Measurements from ENCODE around the gene B3GNT5.
"Not testable (repeated sequence)": the region's sequence is repeated elsewhere in the genome, so short reads cannot be mapped to it uniquely, and the experiment has no call there.

Gene B3GNT5

DNA sequence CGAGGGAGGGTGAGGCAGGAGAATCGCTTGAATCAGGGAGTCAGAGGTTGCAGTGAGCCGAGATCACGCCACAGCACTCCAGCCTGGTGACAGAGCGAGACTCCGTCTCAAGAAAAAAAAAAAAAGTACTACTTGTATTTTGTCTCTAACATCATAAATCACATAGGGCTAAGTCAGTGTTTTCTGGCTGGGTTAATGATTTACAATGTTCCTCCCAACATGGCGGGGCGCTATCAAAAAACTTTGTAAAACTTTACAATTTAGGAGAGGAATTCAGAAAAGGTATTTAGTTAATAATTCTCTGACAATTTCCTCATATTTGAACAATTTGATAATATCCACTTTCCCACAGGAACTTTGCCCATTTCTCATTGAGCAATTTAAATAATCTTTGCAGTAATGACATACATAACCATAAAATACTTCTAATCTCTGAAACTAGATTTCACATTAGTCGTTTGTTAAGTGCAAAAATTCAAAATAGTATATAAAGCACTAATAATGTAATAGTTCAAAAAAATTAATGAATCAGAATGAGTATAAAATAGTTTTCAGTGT is 26.6 kb upstream of the B3GNT5 start:
- intact Hi-C loops (cut with DNase I) = no loop called here
- DNase-seq = no peak

DNA sequence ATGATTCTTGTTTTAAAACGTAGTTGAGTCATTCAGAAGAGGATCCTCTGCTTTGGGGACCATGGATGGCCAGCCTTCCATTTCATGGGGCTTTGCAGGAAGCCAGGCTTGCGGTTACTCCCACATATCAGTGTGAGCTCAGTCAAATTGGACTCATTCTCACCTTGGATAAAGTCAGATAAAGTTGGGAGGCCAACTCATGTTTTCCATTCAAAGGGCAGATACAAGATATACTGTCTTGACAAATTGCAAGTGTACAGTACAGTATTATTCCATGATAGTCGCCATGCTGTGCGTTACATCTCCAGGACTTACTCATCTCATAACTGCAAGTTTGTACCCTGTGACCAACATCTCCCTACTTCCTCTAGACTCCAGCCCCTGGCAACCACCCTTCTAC is 25.5 kb upstream of the B3GNT5 start:
- peak in 1 of 42 donors; percentile 3 for DNase-seq
- intact Hi-C loops (cut with DNase I) = no loop called here

DNA sequence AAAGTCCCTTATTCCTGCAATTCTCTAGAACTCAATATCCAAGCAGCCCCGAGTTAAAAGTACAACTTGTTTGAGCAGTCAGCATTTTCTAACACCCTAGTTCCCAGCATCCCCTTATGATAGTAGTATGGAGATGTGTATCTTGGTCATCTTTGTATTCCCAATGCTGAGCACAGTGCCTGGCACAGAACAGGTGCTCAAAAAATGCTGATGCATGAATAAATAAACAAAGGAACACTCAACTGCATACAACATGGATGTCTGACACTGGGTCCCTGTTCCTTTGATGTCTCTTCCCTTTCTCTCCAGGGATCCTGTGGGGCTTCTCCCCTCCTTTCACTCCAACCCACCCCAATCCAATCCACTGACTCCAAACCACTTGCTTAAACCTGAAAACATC is 23.9 kb upstream of the B3GNT5 start:
- peak in 1 of 42 donors; percentile 17 for DNase-seq
- intact Hi-C loops (cut with DNase I) = no loop called here

DNA sequence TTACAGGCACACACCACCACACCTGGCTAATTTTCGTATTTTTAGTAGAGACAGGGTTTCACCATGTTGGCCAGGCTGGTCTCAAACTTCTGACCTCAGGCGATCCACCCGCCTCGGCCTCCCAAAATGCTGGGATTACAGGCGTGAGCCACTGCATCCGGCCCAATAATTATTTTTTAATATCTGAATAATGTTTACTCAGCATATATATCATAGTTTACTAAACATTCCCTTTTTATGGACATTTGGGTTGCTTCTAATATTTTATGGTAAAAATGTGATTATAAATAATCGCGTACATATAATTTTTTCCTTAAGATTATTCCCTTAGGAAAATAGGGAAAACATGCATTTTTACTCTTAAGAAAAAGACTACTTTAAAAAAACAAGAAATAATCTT is 22.8 kb upstream of the B3GNT5 start:
- intact Hi-C loops (cut with DNase I) = not testable (repeated sequence)

DNA sequence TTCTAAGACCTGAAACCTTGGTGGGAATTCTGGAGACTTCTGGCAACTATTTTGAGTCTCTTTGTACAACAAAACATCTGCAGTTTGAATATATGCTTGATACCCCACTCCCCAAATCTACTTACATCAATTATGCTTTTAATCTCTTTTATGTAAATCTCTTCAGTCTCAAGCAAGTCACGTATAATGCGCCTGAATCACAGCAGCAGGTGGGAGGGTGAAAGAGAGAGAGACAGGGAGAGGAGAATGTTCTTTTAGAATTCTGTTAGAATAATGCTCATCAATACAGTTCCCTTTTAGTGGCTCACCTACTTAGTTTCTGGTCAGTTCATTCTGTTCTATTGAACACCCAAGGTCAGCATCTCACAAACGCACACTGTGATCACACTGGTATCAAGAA is 22.2 kb upstream of the B3GNT5 start:
- intact Hi-C loops (cut with DNase I) = no loop called here
- DNase-seq = peak in 9 of 42 donors; percentile 26 to 63 (median 49)

More for the DNA sequence above, 22.8 kb upstream of the B3GNT5 start:
- DNase-seq = not testable (repeated sequence)

DNA sequence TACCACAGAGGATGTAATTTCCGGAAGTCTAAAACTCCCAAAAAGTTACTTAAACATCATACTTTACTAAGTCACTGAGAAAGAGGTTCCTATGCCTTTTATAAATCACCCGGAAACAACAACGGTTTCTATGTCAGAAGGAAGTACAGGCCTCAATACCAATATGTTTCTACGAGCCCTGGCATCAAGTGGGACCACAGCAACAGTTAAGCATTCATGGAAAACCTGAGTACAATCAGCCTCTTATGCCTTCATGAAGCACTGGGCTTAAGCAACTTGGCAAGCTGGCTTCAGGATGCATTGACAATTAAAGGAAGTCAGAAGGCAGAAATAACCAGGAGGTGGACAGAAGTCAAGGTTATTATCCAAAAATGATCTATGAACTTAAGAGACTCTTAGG is 19.1 kb upstream of the B3GNT5 start:
- intact Hi-C loops (cut with DNase I) = no loop called here
- DNase-seq = peak in 4 of 42 donors; percentile 14 to 39 (median 24)

DNA sequence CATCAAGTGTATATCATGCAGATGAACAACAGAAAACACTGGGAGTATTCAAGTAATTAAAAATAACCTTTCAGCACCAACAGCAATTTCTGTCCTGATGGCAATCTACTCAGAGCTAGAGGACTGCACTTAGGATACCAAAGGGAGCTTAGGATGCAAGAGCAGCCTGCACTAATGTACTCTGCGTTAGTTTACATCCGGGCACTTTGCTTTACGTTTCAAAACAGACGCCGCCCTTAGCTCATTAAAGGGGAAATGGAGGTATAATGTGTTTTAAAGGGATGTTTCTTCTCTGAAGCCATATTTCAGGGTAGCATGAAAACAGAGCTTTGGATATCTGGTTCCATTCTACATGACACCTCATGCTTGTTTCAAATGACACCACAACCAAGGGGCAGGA is 14.0 kb upstream of the B3GNT5 start:
- peak in 1 of 42 donors; percentile 8 for DNase-seq
- intact Hi-C loops (cut with DNase I) = no loop called here

DNA sequence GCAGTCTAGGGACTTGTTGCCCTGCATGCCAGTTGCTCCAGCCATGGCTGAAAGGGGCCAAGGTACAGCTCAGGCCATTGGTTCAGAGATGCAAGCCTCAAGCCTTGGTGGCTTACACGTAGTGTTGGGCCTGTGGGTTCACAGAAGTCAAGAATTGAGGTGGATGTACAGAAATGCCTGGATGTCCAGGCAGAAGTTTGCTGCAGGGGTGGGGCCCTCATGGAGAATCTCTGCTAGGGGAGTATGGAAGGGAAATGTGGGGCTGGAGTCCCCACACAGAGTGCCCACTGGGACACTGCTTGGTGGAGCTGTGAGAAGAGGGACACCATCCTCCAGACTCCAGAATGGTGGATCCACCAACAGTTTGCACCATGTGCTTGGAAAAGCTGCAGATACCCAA is 10.6 kb upstream of the B3GNT5 start:
- DNase-seq = no peak
- intact Hi-C loops (cut with DNase I) = no loop called here

DNA sequence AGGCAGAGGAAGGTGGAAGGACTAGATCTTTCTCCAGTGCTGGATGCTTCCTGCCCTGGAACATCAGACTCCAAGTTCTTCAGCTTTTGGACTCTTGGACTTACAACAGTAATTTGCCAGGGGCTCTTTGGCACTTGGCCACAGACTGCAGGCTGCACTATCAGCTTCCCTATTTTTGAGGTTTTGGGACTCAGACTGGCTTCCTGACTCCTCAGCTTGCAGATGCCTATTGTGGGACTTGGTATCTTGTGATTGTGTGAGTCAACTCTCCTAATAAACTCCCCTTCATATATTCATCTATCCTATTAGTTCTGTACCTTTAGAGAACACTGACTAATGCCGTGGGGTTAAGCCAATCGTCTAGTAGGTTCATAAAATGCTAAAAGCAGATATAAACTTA is 8.8 kb upstream of the B3GNT5 start:
- DNase-seq = peak in 31 of 42 donors; percentile 21 to 75 (median 53)
- intact Hi-C loops (cut with DNase I) = no loop called here

DNA sequence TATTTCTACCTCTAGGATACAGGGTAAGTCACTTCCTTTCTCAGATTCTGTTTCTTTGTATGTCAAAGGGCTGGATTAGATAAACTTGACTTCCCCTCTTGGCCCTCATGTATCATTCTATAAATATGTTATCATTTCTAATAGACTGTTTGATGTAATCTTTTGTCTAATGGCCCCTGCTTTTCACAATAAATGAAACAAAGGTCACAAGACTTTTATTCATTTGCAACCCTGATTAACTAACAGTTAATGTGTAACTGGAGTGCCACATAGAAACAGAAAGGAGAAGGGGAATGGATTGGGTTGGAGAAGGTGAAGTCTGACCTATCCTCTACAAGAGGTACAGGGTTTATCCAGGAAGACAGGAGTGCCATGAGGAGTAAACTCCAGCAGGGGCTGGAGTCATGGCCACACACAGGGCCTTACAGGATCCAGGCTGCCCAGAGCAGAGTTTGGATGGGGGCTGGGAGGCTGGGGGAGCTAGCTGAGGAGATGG is 8.0 kb upstream of the B3GNT5 start:
- intact Hi-C loops (cut with DNase I) = no loop called here
- no peak for DNase-seq

DNA sequence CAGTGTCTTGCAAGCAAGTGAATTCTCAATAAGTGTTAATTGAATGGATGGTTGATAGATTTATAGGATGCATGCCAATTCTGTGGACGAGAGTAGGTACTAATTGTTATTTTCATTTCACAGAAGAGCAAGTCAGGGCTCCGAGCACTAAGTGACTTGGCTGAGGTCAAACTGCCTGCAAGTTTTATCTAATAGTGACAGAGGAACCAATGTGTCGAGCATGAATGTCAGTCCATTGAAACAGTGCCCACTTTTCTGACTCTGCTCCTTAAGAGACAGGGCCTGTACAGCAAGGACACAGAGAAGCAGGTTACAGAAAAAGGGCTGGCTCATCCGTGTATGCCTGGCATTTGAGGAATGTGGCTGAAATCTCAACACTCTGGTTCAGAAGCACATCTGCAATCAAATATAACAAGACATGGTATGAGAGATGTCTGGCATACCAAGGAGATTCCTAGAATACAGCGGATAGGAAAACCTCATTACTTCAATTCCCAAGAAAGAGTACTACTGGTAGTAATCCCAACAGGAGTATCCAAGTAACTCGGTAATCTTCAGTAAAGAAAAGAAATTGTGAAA is 6.0 kb upstream of the B3GNT5 start:
- intact Hi-C loops (cut with DNase I) = no loop called here

DNA sequence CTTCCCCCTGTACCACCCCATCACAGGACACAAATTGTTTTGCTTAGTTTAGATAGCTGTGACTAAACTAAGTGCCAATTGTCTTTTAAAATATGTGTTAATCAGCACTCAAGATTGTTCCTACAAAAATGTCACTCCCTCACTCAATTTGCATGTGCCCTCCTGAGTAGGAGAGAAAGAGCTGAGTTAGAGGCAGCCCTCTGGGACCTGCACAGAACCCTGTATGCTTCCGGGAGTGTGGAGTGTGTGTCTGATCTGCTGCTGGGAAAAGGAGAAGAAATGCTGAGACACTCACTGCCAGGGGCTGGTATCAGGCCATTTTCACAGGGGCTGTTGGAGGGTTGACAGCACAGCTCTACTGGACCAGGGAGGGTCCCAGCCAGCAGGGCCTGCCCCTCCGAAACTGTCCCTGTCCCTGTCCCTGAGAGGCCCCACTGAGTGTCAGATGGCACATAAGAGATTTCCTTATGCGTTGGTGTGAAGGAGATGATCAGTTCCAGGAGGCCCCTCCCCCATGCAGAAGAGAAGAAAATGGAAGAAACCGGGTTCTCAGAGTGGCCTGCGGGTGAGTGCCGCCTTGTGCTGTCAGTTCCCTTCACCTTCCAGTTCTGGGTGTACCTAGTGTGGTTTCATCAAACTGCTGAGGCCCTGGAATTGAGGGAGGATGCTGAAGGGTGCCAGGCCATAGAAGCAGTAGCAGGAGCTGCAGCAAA is 3.9 kb upstream of the B3GNT5 start:
- DNase-seq = peak in 31 of 42 donors; percentile 8 to 79 (median 52)

More for the DNA sequence above, 6.0 kb upstream of the B3GNT5 start:
- DNase-seq = peak in 1 of 42 donors; percentile 12

DNA sequence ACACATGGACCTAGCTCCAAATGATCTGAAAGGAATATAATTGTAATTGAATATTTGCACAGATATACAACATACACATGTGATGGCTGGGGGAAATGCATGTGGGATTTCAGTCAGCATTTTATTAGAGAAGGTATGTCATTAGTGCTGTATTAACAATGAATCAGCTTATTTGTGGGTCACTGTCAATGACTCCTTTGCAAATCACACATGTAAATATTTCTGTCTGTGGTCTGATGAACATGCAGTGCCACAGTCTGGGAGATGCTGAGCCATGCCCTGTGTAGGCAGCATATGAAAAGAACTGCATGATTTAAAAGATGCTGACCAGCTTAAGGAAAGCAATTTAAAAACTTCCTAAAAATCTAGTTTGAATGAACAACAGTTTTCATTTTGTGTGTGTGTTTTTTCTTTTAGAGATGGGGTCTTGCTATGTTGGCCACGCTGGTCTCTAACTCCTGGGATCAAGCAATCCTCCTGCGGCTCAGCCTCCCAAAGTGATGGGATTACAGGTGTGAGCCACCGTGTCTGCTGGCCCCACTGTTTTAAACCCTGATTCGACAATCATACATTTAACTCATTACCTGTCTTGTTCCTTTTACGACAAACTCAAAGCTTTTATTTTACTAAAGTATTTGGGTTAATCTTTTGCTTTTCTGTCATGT is 803 bp upstream of the B3GNT5 start:
- intact Hi-C loops (cut with DNase I) = no loop called here
- DNase-seq = no peak

More for the DNA sequence above, 3.9 kb upstream of the B3GNT5 start:
- intact Hi-C loops (cut with DNase I) = no loop called here

DNA sequence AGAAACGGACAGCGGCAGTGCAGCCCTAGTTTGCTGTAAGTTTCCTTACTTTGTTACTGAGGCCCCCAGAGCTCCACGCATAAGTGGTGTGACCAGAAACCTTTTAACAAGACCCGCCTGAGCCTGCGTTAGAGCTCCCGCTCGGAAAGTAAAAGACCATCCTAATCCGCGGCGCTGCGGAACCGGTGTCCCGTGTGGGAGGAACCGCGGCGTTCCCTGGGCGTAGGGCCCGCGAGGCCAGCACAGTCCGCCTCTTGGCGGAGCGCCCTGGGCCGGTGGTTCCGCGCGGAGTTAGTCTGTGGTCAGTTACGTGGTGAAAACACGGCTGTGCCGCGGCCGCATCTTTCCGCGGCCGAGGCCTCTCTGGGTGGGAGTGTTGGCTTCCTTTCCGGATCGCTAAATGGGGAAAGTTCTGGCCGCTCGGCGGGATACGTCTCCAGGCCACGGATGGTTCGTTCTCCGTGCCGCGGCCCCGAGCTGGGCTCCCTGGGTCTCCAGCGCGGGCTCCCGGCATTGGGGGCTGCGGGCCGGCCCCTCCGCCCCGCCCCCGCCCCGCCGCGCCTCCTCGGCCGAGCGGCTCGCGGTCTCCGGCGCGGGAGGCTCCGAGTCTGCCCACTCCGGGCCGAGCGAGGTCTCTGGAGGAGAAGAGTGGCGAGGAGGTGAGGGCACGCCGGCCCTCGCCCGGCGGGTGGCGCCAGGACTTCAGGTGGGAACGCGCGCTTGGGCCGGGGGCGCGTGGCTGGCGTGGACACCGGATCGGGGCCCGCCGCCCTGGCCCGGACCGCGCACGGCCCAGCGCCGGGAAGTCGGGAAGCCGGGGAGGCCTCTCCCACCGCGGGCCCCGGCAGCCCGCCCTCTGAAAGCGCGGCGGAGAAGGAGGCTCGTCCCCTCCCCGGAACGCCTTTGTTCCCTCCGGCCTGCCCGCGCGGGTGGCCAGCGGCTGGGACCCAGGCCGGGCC is 754 bp downstream of the B3GNT5 start:
- intact Hi-C loops (cut with DNase I) = no loop called here
- peak in 33 of 42 donors; percentile 22 to 78 (median 52) for DNase-seq

DNA sequence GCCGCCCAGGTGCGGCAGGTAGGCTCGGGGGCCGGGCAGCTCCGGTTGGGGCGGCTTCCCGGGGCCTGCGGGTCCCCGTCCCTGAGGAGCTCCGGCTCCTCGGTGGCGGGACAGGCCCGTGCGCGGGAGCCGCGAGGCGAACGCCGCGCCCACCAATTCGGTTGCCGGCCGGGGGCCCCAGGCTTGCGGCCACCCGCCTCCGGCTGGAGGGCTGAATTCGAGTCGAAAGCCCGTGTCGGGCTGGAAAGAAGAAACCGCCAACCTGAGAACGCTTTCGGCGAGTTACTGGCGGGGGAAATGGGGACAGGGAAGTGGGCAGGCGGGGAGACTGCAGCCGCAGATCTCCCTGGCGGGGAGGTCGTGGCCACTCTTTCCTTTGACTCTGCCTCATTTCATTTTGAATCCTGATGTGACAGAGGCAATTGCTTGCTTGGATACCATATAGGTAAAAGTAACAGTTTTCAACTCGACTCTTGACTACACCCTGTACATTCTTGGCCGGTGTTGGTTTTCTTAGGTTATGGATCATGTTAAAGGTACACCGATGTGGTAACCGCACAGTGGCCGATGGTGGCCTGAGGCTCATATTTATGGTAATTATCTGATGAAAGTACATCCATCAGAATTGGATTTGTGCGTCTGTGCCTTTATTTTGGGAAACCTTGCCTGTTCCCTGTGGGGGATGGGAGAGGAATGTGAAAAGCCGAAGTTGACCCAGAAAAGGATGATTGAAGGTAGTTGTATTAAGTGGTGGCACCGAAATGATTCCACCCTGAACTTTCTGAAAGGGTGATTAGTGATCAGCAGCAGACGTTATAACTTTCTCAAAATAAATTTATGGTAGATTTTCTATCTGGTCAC is 1.7 kb downstream of the B3GNT5 start:
- intact Hi-C loops (cut with DNase I) = no loop called here
- no peak for DNase-seq

DNA sequence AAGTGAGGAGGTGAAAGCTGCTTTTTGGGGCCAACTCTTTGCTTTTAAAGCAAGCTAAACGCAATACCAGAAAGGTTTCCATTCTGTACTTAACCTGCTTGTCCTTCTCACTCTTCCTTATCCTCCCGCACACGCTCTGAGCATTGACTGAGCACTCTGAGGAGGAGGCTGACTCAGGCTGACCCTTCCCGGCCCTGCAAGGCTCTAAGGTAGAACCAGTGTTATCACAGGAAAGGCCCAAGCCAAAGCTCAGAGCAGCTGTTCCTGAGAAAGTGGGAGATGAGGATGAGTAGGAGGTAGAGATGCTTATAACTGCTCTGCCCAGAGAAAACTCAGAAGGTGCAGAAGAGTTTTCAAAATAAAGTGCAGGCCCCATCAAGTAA is 2.3 kb downstream of the B3GNT5 start:
- DNase-seq = no peak
- intact Hi-C loops (cut with DNase I) = no loop called here

DNA sequence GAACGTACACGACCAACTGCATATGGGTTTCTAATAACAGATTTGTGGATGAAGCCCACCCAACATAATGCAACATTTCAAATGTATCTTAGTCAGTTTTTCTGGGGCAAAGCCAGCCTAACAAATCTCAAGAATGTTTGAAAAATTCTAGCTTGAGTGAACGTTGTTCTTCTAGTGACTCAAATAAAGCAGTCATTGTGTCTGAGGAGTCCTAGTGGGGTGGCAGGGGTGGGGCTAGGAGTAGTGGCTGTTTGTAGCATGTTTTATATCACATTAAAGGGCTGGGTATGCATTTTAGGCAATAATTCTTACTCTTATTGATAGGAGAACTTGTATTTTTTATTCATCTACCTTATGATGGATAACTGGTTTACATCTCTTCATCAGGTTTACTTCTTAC is 6.0 kb downstream of the B3GNT5 start:
- intact Hi-C loops (cut with DNase I) = no loop called here
- DNase-seq = no peak

DNA sequence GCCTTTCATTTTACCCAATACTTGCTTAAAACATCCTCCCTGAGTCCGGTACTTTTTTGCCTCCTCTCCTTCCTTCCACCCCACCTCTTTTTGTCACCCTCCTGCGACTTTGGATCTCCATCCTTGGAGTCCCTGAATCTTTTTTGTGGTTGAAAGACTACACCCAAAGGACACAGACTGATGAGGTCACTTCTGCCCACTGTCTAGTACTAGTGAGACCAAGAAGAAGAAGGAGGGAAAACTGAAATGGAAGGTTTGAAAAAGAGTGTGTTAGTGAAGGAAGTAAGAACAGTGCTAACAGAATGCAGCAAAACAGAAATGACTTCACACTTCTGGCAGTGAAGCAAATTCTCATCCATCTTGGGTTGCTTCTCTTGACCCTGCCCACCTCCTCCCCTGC is 6.6 kb downstream of the B3GNT5 start:
- intact Hi-C loops (cut with DNase I) = no loop called here

More for the DNA sequence above, 6.6 kb downstream of the B3GNT5 start:
- DNase-seq = no peak

Measured in head of caudate nucleus (tissue), 42 donors.